ENCODE measurements around the gene LHX4. TPM values are rescaled to one million over a fixed set of nuclear protein-coding genes. Genes with fewer than 3 reads are reported as not detected.

Gene LHX4
- total and polyA plus RNA-seq, 2 of the 4 experiments (the other 2 are of a cell fraction) = 0.05 to 0.18 TPM

GRCh38 chr1:180274221-180274620 is 44.2 kb downstream of the LHX4 start:
- no peak overlapping the region for H3K27ac ChIP-seq (ENCODE audit: insufficient read depth, low read length)
- H2BK20ac ChIP-seq (ENCODE audit: low read depth, low read length) = no peak overlapping the region
- intact Hi-C loops (cut with micrococcal nuclease) (no loop called here), in situ Hi-C loops (cut with MboI; ENCODE audit: low sequenced_read_pairs) (loop anchor here (25.0 kb wide), 1 partner anchor 888 kb away; no protein-coding TSS in a partner anchor), dilution Hi-C loops (cut with HindIII; ENCODE audit: low sequenced_read_pairs, unreplicated experiment) (no loop called here)
- BruUV-seq (replicated peaks) = no TSS peak
- H3K36me3 ChIP-seq (ENCODE audit: control insufficient read depth, insufficient read depth, low read length) = peaks cover 29% of the 10 kb centered on the region
- no peak overlapping the region for H2BK5ac ChIP-seq (ENCODE audit: low read depth, low read length, poor library complexity, severe bottlenecking)
- H3K56ac ChIP-seq (ENCODE audit: extremely low read depth, insufficient read depth, low read length) = no peak overlapping the region
- peaks cover 10% of the 10 kb centered on the region for H3K4me1 ChIP-seq (ENCODE audit: control insufficient read depth, insufficient read depth, low read length)
- H3K4me3 ChIP-seq (ENCODE audit: insufficient read depth, low read depth, low read length) = no peak overlapping the region
- no peak overlapping the region for H2AK5ac ChIP-seq (ENCODE audit: low read depth, low read length)
- no peak overlapping the region for H3K18ac ChIP-seq (ENCODE audit: low read depth, low read length)
- H3K4ac ChIP-seq (ENCODE audit: low read depth, low read length) = no peak overlapping the region
- ChIA-PET CTCF (no interaction called here), POLR2A (ENCODE audit: unreplicated experiment) (no interaction called here)
- TF ChIP-seq FOS (IDR thresholded peaks at IDR 0.05; ENCODE audit: low read depth, low read length) (no peak), NFE2L2 (IDR thresholded peaks at IDR 0.05; ENCODE audit: low read depth, low read length) (no peak), BHLHE40 (IDR thresholded peaks at IDR 0.05; ENCODE audit: low read depth, low read length) (no peak), ELK1 (IDR thresholded peaks at IDR 0.05; ENCODE audit: borderline replicate concordance, low read depth, low read length) (no peak), MAZ (IDR thresholded peaks at IDR 0.05; ENCODE audit: borderline replicate concordance, low read depth, low read length) (no peak)
- no peak overlapping the region for H3K4me2 ChIP-seq (ENCODE audit: low read depth, low read length)
- no peak overlapping the region for H2BK15ac ChIP-seq (ENCODE audit: low read depth, low read length)
- ATAC-seq (ENCODE audit: low read depth) (no peak), DNase-seq (no peak)
- no peak overlapping the region for H2AFZ ChIP-seq (replicated peaks; ENCODE audit: low read length, poor library complexity)
- no peak overlapping the region for H2BK120ac ChIP-seq (ENCODE audit: low read depth, low read length)
- H3K23ac ChIP-seq (ENCODE audit: low read depth, low read length) = no peak overlapping the region
- WGBS, 2 experiments (ENCODE audit: extremely low coverage in 2 of 2, insufficient read length in 1 of 2) = 80% methylated on average over 1 of the region's 11 CpGs; no CpG with 5 or more reads in 1 of the 2 experiments
- no peak overlapping the region for H4K91ac ChIP-seq (ENCODE audit: insufficient read depth, low read depth, low read length)
- no peak overlapping the region for H4K8ac ChIP-seq (ENCODE audit: low read depth in 2 of 2, low read length in 2 of 2)
- H3K9me3 ChIP-seq (ENCODE audit: control insufficient read depth, insufficient read depth, low read length) = no peaks in the 10 kb centered on the region
- no peak overlapping the region for H2AK9ac ChIP-seq (replicated peaks; ENCODE audit: low read depth, low read length, poor library complexity)
- H3K9ac ChIP-seq (ENCODE audit: low read depth, low read length) = no peak overlapping the region
- H3K79me1 ChIP-seq (ENCODE audit: low read depth in 1 of 2, low read length in 2 of 2) = no peaks in the 10 kb centered on the region
- H4K20me1 ChIP-seq (ENCODE audit: insufficient read depth, low read length) = peaks cover 11% of the 10 kb centered on the region; the same call in 1 of the 2 replicates
- H3K14ac ChIP-seq (replicated peaks; ENCODE audit: low read depth, low read length) = no peak overlapping the region
- peaks cover 18% of the 10 kb centered on the region for H3K9me1 ChIP-seq (ENCODE audit: insufficient read depth, low read length)
- H4K5ac ChIP-seq (ENCODE audit: low read depth, low read length) = no peak overlapping the region
- no peaks in the 10 kb centered on the region for H3K27me3 ChIP-seq (ENCODE audit: control insufficient read depth, insufficient read depth, low read length)

Data from IMR-90 (cell line).